Coronary artery (tissue), 2 donors: ENCODE results near the gene CIAO2A.
"Not testable (repeated sequence)": the region's sequence is repeated elsewhere in the genome, so short reads cannot be mapped to it uniquely, and the experiment has no call there.

Source experiments
- DNase-seq: peaks from one replicate; pipeline ENCODE4 v3.0.0-alpha.2; 2017; ENCODE audit warnings: low spot score
- H3K27ac ChIP-seq, 2 donors: fragments of 200-600 bp; sonication (generic); one replicate each; pipeline ENCODE4 v1.5.1; 2016 to 2019
- H3K4me3 ChIP-seq: fragments of 200-600 bp; sonication (generic); 2 replicates; pipeline ENCODE4 v1.5.1; 2016; ENCODE audit warnings: mild to moderate bottlenecking, moderate library complexity
- TF ChIP-seq, protein P1 (sequence below): fragments of 200-600 bp; sonication (generic); IDR thresholded peaks from one replicate; pipeline ENCODE4 v1.5.1; 2019; ENCODE audit warnings: antibody characterized with exemption

Gene CIAO2A

DNA sequence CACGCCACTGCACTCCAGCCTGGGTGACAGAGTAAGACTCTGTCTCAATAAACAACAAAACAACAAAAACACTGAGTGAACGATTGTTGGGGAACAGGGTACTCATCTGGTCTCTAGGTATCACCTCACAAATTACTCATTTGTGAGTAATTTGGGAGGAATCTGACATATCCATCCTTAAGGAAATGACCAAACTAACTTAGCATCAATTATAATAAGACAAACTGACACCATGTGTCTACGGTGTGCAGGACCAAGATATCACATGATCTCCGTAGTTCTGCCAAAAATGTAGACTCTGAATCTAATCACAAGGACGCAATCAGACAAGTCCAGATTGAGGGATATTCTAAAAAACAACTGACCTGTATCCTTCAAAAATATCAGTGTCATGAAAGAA is 35.4 kb downstream of the CIAO2A start:
- Histone ChIP-seq H3K4me3 (no peak overlapping the region), H3K27ac (no peak overlapping the region)
- no peak for DNase-seq
- TF ChIP-seq, protein P1, sequence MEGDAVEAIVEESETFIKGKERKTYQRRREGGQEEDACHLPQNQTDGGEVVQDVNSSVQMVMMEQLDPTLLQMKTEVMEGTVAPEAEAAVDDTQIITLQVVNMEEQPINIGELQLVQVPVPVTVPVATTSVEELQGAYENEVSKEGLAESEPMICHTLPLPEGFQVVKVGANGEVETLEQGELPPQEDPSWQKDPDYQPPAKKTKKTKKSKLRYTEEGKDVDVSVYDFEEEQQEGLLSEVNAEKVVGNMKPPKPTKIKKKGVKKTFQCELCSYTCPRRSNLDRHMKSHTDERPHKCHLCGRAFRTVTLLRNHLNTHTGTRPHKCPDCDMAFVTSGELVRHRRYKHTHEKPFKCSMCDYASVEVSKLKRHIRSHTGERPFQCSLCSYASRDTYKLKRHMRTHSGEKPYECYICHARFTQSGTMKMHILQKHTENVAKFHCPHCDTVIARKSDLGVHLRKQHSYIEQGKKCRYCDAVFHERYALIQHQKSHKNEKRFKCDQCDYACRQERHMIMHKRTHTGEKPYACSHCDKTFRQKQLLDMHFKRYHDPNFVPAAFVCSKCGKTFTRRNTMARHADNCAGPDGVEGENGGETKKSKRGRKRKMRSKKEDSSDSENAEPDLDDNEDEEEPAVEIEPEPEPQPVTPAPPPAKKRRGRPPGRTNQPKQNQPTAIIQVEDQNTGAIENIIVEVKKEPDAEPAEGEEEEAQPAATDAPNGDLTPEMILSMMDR = no peak

DNA sequence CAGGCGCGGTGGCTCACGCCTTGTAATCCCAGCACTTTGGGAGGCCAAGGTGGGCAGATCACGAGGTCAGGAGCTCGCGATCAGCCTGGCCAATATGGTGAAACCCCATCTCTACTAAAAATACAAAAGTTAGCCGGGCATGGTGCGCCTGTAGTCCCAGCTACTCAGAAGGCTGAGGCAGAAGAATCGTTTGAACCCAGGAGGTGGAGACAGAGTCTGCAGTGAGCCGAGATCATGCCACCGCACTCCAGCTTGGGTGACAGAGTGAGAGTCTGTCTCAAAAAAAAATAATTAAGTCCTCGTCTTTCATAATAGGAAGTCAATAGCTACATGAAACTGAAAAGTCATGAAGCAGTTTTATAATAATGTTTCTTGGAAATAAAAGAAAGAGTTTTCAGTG is 40.0 kb downstream of the CIAO2A start:
- H3K4me3 ChIP-seq, H3K27ac ChIP-seq, DNase-seq: not testable (repeated sequence)

DNA sequence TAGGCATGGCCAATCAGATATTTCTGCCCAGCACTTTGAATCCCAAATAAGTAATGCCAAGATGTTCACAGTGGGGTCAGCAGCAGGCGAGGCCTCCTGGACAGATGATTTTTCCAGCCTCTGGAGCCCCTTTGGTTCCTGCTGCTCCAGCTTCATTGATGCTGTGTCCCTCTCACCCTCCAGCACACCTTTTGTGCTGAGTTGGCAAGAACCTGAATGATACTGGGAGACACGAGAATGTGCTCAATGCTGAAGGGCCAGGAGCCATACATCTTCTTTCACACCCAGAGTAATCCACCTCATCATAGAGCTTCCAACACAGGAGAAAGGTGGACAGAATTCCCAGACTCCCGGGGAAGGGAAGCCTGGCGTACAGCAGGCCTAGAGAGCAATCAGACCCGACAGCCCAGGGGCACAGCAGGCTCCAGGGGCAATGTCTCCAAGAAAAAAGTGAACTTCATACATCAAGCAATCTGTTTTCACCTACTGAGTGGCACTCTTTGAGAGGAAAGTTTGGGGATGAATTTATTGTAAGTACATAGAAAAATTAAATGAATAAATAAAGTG is 40.6 kb downstream of the CIAO2A start:
- TF ChIP-seq, protein P1 = no peak
- Histone ChIP-seq H3K27ac (no peak overlapping the region), H3K4me3 (no peak overlapping the region)
- peak; percentile 56 for DNase-seq

DNA sequence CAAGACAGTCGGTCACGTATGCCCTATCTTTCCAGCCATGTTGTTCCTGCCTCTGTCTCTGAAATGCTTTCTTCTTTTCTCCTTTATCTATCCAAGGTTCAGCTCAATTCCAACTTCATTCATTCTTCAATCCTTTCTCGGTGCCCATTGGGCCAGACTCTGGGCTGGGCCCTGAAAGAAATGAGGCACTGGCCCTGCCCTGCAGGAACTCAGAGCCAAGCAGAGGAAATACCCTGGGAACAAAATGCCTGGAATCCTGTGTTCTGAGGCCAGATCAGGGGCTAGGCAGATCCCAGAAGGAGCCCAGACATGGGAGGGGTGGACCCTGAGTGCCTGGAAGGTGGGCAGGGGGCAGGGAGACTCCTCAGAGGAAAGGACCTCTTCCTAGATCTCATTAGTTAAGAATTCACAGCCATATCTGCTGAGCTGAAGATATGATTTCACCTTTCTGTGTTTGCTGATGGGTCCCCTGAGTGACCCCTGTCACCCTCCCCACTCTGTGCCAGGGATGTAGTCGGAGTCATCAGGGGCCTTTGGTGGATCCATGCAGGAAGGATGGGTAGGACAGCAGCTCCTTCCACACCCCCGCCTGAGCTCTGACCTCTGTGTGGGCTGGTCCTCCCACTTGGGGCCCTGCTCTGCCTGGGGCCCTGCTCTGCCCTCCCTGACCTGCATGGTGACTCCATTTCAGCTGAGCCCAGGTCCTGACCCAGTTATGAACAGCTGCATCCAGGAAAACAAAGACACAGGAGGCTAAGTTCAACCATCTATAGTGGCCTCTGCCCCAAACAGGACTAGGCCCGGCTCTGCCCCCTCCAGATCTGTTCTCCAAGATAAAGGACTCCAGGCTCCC is 42.0 kb downstream of the CIAO2A start:
- Histone ChIP-seq H3K27ac (peak overlapping the region in 1 of 2 donors; percentile 17), H3K4me3 (no peak overlapping the region)
- TF ChIP-seq, protein P1 = no peak
- DNase-seq = peak; percentile 64

DNA sequence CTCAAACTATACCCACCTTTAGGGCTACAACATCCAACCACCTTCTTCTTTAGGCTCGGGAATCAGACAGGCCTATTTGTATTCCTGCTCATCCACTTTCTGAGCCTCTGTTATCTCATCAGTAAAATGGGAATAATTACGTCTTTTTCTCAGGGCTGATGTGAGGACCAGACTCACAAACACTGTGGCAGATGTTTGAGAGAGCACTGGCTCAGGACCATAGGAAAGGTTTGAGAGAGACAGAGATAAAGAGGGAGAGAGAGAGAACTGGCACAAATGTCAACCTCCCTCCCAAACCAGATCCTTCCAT is 42.6 kb downstream of the CIAO2A start:
- Histone ChIP-seq H3K4me3 (no peak overlapping the region), H3K27ac (no peak overlapping the region)
- DNase-seq = no peak
- TF ChIP-seq, protein P1 = no peak

DNA sequence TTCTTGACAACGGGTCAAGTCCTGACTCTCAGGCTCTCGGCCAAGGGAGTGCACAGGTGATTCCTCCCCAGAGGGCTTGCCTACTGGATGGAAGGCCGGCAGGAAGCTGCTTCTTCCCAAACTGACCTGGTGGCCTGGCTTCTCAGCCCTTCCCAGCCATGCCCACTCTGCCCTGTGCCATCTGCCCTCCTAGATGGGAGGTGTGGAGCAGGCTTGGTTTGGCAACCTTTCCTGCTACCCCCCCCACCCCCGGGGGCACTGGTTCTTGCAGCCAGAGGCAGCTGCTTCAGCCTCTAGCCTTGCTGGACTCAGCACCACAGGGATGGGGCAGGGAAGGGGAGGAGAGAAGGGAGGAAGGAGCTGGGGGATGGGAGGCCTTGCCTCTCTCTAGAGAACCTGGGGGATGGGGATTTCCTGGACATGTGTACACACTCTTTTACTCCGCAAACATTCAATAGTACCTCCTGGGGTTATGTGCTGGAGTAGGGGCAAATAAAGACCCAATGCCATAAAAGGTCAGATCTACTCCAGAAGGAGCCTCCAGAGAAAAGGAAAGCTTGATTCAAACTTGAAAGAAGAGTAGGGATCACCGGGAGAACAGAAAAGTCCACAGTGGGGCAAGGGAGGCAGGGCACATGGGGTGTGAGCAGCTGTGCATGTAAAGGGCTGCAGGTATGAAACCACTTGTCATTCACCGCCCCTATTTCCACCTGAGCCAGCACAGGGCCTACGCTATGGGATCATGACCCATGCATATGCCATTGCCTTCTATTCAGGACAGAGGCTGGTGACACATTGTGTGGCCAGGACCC is 43.2 kb downstream of the CIAO2A start:
- H3K27ac ChIP-seq = no peak overlapping the region
- no peak overlapping the region for H3K4me3 ChIP-seq
- DNase-seq = peak; percentile 62
- TF ChIP-seq, protein P1 = no peak

DNA sequence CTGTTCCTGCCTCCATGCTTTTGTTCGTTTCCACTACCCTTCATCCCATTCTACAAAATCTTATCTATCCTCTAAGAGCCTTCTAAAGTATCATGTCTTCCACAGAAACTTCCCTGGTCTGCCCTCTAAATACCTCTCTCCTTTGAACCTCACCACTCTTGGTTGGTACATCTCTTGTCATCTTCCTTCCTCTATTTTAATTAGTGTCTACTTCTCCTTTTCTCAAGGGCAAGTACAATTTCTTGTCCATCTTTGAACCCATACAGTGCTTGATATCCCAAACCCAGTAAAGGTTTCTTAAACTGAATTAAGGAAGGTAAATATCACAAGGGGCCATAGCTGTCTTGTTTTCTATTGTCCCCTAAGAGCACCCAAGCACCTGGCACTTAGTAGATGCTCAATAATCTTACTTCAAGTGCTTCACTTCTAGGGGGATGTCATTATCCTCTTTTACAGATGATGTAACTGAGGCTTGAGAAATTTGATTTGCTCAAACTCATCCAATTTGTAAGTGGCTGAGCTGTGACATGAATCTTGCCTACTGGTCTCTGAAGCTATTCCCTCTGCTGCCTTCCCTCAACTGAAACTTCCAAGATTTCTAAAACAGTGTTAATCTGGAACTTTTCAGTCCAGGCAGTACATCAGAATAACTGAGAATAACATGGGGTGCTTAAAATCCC is 44.7 kb downstream of the CIAO2A start:
- no peak overlapping the region for H3K27ac ChIP-seq
- DNase-seq = no peak
- TF ChIP-seq, protein P1 = no peak
- no peak overlapping the region for H3K4me3 ChIP-seq
